ENCODE data around the gene EIF3K. TPM values are rescaled to one million over a fixed set of nuclear protein-coding genes. Genes with fewer than 3 reads are reported as not detected.

EIF3K gene
- total RNA-seq, 2 donors from 2014 or later = 303 to 334 TPM

DNA sequence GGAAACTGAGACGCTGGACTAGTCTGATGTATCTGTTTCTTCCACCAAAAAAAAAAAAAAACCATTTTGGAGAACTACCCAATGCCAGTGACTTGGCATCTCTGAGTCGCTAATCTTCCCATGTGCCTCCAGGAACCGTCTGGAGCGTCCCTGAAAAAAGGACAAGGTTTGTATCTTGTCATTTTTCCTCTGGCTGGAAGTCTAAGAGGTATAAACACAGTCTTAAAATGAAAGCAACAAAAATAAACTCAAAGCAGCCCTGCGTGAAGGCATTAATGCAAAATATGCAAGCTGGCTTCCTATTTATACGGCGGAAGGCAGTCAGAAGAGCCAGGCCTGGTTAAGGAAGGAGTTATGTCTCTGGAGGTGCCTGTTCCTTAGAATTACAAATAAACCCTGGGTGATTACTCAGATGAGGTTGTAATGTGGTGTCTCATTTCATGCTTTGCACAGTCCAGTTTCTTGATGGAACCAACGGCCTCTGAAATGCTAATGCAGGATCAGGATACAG is 48.7 kb downstream of the EIF3K start:
- Histone ChIP-seq H3K27me3 (ENCODE audit: control insufficient read depth, insufficient read depth, low read length, poor library complexity, severe bottlenecking) (no peaks in the 10 kb centered on the region), H3K27ac (ENCODE audit: low read depth, low read length) (peak overlapping the region; percentile 56), H3K9me3 (ENCODE audit: control insufficient read depth, low read length) (no peaks in the 10 kb centered on the region), H3K4me3 (ENCODE audit: low read length) (no peak overlapping the region), H3K36me3 (ENCODE audit: control insufficient read depth, insufficient read depth, low read length) (peaks cover 16% of the 10 kb centered on the region), H3K9ac (ENCODE audit: extremely low read depth, low read length, poor library complexity, severe bottlenecking) (peak overlapping the region; percentile 65), H3K4me1 (ENCODE audit: control insufficient read depth, insufficient read depth, low read length) (peaks cover 55% of the 10 kb centered on the region)
- Mint-ChIP-seq H3K4me3 (no peak overlapping the region), H3K36me3 (ENCODE audit: low read depth) (peaks cover 11% of the 10 kb centered on the region), H3K9me3 (no peaks in the 10 kb centered on the region), H3K4me1 (peaks cover 80% of the 10 kb centered on the region), H3K27me3 (ENCODE audit: insufficient read depth) (no peaks in the 10 kb centered on the region), H3K27ac (peak overlapping the region; percentile 85)
- TF ChIP-seq, protein P1, sequence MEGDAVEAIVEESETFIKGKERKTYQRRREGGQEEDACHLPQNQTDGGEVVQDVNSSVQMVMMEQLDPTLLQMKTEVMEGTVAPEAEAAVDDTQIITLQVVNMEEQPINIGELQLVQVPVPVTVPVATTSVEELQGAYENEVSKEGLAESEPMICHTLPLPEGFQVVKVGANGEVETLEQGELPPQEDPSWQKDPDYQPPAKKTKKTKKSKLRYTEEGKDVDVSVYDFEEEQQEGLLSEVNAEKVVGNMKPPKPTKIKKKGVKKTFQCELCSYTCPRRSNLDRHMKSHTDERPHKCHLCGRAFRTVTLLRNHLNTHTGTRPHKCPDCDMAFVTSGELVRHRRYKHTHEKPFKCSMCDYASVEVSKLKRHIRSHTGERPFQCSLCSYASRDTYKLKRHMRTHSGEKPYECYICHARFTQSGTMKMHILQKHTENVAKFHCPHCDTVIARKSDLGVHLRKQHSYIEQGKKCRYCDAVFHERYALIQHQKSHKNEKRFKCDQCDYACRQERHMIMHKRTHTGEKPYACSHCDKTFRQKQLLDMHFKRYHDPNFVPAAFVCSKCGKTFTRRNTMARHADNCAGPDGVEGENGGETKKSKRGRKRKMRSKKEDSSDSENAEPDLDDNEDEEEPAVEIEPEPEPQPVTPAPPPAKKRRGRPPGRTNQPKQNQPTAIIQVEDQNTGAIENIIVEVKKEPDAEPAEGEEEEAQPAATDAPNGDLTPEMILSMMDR (conservative IDR thresholded peaks at IDR 0.05) = no peak
- no peak for DNase-seq
- WGBS, 2 experiments (ENCODE audit: insufficient coverage in 1 of 2, insufficient read length in 1 of 2) = 87 to 89% methylated on average over 3 to 8 of the region's 8 CpGs

GRCh38 chr19:38669552-38669951 is 50.6 kb downstream of the EIF3K start:
- no peaks in the 10 kb centered on the region for H3K9me3 ChIP-seq (ENCODE audit: control insufficient read depth, low read length)
- H3K4me3 Mint-ChIP-seq = no peak overlapping the region

DNA sequence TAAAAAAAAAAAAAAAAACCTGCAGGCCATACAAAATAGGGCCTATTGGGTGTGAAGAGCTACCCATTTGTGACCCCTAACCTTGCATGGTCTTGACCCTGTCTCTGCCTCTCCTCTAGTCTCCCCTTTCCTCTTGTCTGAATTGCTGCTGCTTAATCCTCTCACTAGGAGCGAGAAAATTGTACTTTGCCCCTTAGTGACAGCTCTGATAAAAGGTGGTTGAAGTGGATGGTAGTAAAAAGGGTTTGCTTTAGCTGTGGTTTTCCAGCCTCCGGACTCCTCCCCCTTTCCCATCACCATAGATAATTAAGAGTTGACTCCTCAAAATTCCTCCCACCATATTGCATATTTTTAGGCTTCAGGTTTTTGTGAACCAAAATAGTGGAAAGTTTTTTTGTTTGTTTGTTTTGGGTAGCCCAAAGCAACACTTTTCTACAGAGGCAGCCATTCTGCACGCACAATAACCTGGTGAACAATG is 52.0 kb downstream of the EIF3K start:
- H3K36me3 Mint-ChIP-seq (ENCODE audit: low read depth) = peaks cover 11% of the 10 kb centered on the region
- peaks cover 76% of the 10 kb centered on the region for H3K4me1 Mint-ChIP-seq
- Histone ChIP-seq H3K27ac (ENCODE audit: low read depth, low read length) (no peak overlapping the region), H3K9ac (ENCODE audit: extremely low read depth, low read length, poor library complexity, severe bottlenecking) (no peak overlapping the region), H3K9me3 (ENCODE audit: control insufficient read depth, low read length) (no peaks in the 10 kb centered on the region), H3K27me3 (ENCODE audit: control insufficient read depth, insufficient read depth, low read length, poor library complexity, severe bottlenecking) (no peaks in the 10 kb centered on the region), H3K4me3 (ENCODE audit: low read length) (no peak overlapping the region), H3K4me1 (ENCODE audit: control insufficient read depth, insufficient read depth, low read length) (peaks cover 31% of the 10 kb centered on the region), H3K36me3 (ENCODE audit: control insufficient read depth, insufficient read depth, low read length) (peaks cover 24% of the 10 kb centered on the region)
- TF ChIP-seq, protein P1 (conservative IDR thresholded peaks at IDR 0.05) = no peak
- no peaks in the 10 kb centered on the region for H3K9me3 Mint-ChIP-seq
- H3K27me3 Mint-ChIP-seq (ENCODE audit: insufficient read depth) = no peaks in the 10 kb centered on the region
- no peak overlapping the region for H3K4me3 Mint-ChIP-seq
- WGBS, 2 experiments (ENCODE audit: insufficient coverage in 1 of 2, insufficient read length in 1 of 2) = 100% methylated on average over 1 of the region's 3 CpGs
- no peak for DNase-seq
- no peak overlapping the region for H3K27ac Mint-ChIP-seq

More at GRCh38 chr19:38669552-38669951, 50.6 kb downstream of the EIF3K start:
- H3K4me1 ChIP-seq (ENCODE audit: control insufficient read depth, insufficient read depth, low read length) = peaks cover 44% of the 10 kb centered on the region
- Mint-ChIP-seq H3K27ac (peak overlapping the region; percentile 40), H3K4me1 (peaks cover 73% of the 10 kb centered on the region), H3K9me3 (no peaks in the 10 kb centered on the region), H3K36me3 (ENCODE audit: low read depth) (peaks cover 11% of the 10 kb centered on the region), H3K27me3 (ENCODE audit: insufficient read depth) (no peaks in the 10 kb centered on the region)
- 93% methylated on average over 4 to 5 of the region's 5 CpGs for WGBS, 2 experiments (ENCODE audit: insufficient coverage in 1 of 2, insufficient read length in 1 of 2)
- H3K36me3 ChIP-seq (ENCODE audit: control insufficient read depth, insufficient read depth, low read length) = peaks cover 16% of the 10 kb centered on the region
- no peak overlapping the region for H3K9ac ChIP-seq (ENCODE audit: extremely low read depth, low read length, poor library complexity, severe bottlenecking)
- no peak overlapping the region for H3K4me3 ChIP-seq (ENCODE audit: low read length)
- H3K27me3 ChIP-seq (ENCODE audit: control insufficient read depth, insufficient read depth, low read length, poor library complexity, severe bottlenecking) = no peaks in the 10 kb centered on the region
- no peak overlapping the region for H3K27ac ChIP-seq (ENCODE audit: low read depth, low read length)
- DNase-seq = no peak
- TF ChIP-seq, protein P1 (conservative IDR thresholded peaks at IDR 0.05) = no peak
